ENCODE data around the gene BCAR3.

Gene BCAR3

DNA sequence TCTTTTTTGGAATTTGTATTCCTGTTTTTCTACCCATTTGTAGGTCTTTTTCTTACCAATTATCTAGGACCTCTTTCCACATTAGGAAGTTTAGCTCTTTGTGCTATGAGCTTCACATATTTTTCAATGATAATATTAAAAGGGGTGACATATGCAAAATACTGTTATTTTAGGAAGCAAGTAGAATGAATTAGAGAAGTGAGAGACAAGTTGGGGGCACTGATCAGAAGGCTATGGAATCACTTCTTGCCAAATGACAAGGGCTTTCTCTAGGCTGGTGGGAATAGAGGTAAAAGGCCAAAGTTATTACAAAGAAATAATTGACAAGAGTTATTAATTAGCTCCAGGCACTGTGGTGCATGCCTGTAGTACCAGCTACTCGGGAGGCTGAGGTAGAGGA lies 4.3 kb upstream of the BCAR3 start:
- TF ChIP-seq CREB1 (IDR thresholded peaks at IDR 0.05; ENCODE audit: low read depth) = no peak
- TF ChIP-seq EGR1 (IDR thresholded peaks at IDR 0.05) = no peak
- no peak for TF ChIP-seq NFIC (IDR thresholded peaks at IDR 0.05)
- TF ChIP-seq RAD21 (IDR thresholded peaks at IDR 0.05; ENCODE audit: low read depth) = no peak
- no peak for TF ChIP-seq TAF1 (IDR thresholded peaks at IDR 0.05; ENCODE audit: low read depth)
- TF ChIP-seq EP300 (IDR thresholded peaks at IDR 0.05; ENCODE audit: borderline replicate concordance) = no peak
- TF ChIP-seq CEBPB (IDR thresholded peaks at IDR 0.05) = no peak
- TF ChIP-seq FOXM1 (IDR thresholded peaks at IDR 0.05; ENCODE audit: borderline replicate concordance, low read depth) = no peak

DNA sequence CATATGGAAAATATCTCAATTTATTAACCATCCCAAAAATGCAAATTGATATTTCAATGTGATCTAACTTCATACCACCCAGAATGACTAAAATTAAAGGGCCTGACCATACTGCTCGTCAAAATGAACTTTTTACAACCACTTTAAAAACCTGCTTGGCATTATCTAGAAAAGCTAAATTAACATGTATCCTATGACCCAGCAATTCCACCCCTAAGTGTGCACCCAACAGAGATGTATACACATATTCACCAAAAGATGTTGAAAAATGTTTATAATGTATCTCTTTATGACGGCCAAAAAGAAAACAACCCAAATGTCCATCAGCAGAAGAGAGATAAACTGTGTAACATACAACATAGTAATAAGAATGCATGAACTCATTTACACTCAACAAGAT lies 1.6 kb upstream of the BCAR3 start:
- TF ChIP-seq, protein P1, sequence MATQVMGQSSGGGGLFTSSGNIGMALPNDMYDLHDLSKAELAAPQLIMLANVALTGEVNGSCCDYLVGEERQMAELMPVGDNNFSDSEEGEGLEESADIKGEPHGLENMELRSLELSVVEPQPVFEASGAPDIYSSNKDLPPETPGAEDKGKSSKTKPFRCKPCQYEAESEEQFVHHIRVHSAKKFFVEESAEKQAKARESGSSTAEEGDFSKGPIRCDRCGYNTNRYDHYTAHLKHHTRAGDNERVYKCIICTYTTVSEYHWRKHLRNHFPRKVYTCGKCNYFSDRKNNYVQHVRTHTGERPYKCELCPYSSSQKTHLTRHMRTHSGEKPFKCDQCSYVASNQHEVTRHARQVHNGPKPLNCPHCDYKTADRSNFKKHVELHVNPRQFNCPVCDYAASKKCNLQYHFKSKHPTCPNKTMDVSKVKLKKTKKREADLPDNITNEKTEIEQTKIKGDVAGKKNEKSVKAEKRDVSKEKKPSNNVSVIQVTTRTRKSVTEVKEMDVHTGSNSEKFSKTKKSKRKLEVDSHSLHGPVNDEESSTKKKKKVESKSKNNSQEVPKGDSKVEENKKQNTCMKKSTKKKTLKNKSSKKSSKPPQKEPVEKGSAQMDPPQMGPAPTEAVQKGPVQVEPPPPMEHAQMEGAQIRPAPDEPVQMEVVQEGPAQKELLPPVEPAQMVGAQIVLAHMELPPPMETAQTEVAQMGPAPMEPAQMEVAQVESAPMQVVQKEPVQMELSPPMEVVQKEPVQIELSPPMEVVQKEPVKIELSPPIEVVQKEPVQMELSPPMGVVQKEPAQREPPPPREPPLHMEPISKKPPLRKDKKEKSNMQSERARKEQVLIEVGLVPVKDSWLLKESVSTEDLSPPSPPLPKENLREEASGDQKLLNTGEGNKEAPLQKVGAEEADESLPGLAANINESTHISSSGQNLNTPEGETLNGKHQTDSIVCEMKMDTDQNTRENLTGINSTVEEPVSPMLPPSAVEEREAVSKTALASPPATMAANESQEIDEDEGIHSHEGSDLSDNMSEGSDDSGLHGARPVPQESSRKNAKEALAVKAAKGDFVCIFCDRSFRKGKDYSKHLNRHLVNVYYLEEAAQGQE (IDR thresholded peaks at IDR 0.05; ENCODE audit: low read depth) = no peak
- no peak for TF ChIP-seq CEBPB (IDR thresholded peaks at IDR 0.05)

DNA sequence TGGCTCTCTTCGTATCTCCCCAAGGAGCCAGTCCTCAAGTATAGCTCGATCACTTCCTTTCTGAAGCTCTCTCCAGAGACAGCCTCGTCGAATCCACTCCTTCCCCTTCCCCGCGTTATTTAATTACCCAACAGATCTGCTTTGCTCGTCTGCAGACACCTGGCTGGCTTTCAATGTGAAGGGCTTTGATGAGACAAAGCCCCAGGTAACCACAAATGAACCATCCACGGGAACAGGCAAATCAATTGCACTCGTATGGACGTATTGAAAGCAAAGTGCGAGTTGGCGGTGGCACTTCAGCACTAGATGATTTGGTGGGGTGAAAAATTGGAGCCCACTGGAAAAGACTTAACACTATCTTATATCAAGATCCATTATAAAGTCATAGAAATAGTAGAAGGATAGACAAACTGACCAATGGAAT lies 364 bp upstream of the BCAR3 start:
- 0 out of 2 replicates have a peak, but pooled peaks have one; percentile 3 for TF ChIP-seq EP300 (IDR thresholded peaks at IDR 0.05; ENCODE audit: borderline replicate concordance)
- TF ChIP-seq NFIC (IDR thresholded peaks at IDR 0.05) = no peak
- TF ChIP-seq, protein P2, sequence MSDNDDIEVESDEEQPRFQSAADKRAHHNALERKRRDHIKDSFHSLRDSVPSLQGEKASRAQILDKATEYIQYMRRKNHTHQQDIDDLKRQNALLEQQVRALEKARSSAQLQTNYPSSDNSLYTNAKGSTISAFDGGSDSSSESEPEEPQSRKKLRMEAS (IDR thresholded peaks at IDR 0.05) = peak; percentile 26; the same call in 1 of the 2 replicates
- TF ChIP-seq, protein P1 (IDR thresholded peaks at IDR 0.05; ENCODE audit: low read depth) = no peak

DNA sequence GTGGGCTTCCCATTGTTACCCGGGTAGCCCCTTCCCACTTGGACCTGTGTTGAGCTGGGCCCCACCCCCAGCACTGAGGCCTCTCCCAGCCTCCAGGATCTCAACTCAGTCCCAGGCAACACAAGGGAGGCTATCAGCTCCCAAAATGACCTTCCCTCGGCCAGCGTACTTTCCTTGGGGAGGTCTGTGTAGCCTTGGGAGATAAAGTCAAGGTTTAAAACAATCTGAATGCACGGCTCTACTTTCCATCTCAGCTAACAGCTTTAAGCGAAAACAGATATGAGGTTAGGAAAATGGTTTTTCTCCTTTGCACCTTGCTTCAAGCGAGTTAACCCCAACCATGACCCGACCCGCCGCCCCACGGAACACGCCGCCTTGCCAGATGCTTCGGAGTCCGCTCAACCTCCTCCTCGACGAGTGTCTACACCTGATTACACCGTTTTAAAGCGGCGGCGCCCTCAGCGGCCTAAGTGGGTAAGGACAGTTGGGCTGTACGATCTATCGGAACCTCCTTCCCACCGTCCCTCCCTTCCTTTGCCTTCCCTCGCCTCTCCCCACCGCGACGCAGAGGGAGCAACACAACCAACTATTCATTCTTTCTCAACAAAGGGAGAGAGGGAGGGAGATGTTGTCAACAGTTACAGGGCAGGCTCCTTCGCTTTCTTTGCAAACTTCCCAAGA lies 1.1 kb downstream of the BCAR3 start:
- TF ChIP-seq, protein P3, sequence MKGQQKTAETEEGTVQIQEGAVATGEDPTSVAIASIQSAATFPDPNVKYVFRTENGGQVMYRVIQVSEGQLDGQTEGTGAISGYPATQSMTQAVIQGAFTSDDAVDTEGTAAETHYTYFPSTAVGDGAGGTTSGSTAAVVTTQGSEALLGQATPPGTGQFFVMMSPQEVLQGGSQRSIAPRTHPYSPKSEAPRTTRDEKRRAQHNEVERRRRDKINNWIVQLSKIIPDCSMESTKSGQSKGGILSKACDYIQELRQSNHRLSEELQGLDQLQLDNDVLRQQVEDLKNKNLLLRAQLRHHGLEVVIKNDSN (IDR thresholded peaks at IDR 0.05) = no peak
- TF ChIP-seq TCF12 (IDR thresholded peaks at IDR 0.05; ENCODE audit: low read depth) = no peak
- TF ChIP-seq TAF1 (IDR thresholded peaks at IDR 0.05; ENCODE audit: low read depth) = no peak
- TF ChIP-seq, protein P2 (IDR thresholded peaks at IDR 0.05) = no peak
- TF ChIP-seq CREB1 (IDR thresholded peaks at IDR 0.05; ENCODE audit: low read depth) = no peak
- no peak for TF ChIP-seq ZBTB7A (IDR thresholded peaks at IDR 0.05; ENCODE audit: low read depth)
- no peak for TF ChIP-seq FOXM1 (IDR thresholded peaks at IDR 0.05; ENCODE audit: borderline replicate concordance, low read depth)
- no peak for TF ChIP-seq NFIC (IDR thresholded peaks at IDR 0.05)
- TF ChIP-seq EP300 (IDR thresholded peaks at IDR 0.05; ENCODE audit: borderline replicate concordance) = no peak
- TF ChIP-seq CEBPB (IDR thresholded peaks at IDR 0.05) = no peak
- TF ChIP-seq RAD21 (IDR thresholded peaks at IDR 0.05; ENCODE audit: low read depth) = no peak; the same call in 1 of the 2 replicates
- TF ChIP-seq, protein P1 (IDR thresholded peaks at IDR 0.05; ENCODE audit: low read depth) = no peak

DNA sequence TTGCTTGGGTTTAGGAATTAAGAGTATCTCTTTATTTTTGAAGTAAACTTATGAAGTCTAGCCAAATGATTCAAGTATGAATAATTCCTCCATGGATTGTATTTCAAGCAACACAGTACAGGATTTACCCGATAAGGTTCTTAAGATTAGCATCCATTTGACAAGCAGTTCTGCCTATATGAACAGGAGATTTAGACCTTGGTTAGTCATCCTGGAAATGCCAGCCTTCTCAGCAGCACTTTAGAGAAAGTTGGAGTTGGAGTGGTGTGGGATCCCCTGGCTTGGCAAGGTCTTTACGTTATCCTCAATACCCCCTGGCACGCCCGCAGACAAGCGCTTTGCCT lies 1.6 kb downstream of the BCAR3 start:
- TF ChIP-seq EP300 (IDR thresholded peaks at IDR 0.05; ENCODE audit: borderline replicate concordance) (no peak), CREB1 (IDR thresholded peaks at IDR 0.05; ENCODE audit: low read depth) (no peak)

DNA sequence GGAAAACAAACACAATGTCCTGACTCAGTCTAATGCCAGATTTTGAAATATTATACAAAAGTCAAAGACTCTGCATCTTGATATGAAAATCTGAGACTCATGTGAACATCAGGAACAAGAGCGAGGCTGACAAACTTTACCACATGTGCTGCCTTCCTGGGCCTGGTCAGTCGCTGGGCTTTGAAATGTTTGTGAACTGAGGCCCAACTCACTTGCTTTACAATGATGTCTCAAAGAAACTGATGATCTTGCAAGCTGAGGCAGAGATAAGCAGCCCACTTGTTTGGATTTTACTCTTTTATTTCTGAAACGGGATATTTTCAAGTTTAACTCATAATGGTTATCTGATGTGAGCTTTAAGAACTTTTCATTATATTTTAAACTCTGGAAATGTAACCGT lies 2.1 kb downstream of the BCAR3 start:
- TF ChIP-seq, protein P3 (IDR thresholded peaks at IDR 0.05) = no peak
- TF ChIP-seq, protein P1 (IDR thresholded peaks at IDR 0.05; ENCODE audit: low read depth) = no peak
- TF ChIP-seq ZBTB7A (IDR thresholded peaks at IDR 0.05; ENCODE audit: low read depth) (no peak), CEBPB (IDR thresholded peaks at IDR 0.05) (no peak), TAF1 (IDR thresholded peaks at IDR 0.05; ENCODE audit: low read depth) (no peak), CREB1 (IDR thresholded peaks at IDR 0.05; ENCODE audit: low read depth) (no peak), EGR1 (IDR thresholded peaks at IDR 0.05) (no peak), TCF12 (IDR thresholded peaks at IDR 0.05; ENCODE audit: low read depth) (no peak), YY1 (IDR thresholded peaks at IDR 0.05; ENCODE audit: low read depth) (no peak), EP300 (IDR thresholded peaks at IDR 0.05; ENCODE audit: borderline replicate concordance) (no peak)
- TF ChIP-seq, protein P2 (IDR thresholded peaks at IDR 0.05) = no peak
